HG03060 (cell line): Measurements from ENCODE around the gene C19orf33.

Experiments
- ATAC-seq: cut with Tn5 transposase; IDR thresholded peaks from one replicate; pipeline ENCODE4 v1.9.1; 2021; ENCODE audit warnings: low read depth, moderate number of reproducible peaks; ENCODE audit not compliant: unreplicated experiment

The C19orf33 gene

DNA sequence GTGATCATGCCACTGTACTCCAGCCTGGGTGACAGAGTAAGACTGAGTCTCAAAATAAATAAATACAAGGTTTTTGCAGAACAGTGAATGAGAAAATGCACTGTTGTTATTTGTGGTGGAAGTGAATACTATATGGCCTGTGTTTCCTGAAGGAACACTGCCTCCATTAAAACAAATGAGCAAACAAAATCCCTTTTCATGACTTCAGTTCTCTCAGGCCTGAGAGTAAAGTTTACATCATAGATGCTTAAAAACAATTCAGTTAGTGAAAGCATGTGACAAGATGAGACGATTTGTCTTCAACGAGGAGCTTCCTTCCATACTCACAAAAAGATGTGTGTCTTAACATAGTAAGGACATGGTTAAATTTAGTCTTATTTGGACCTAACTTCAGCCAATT is 25.3 kb upstream of the C19orf33 start:
- ATAC-seq, result no peak

DNA sequence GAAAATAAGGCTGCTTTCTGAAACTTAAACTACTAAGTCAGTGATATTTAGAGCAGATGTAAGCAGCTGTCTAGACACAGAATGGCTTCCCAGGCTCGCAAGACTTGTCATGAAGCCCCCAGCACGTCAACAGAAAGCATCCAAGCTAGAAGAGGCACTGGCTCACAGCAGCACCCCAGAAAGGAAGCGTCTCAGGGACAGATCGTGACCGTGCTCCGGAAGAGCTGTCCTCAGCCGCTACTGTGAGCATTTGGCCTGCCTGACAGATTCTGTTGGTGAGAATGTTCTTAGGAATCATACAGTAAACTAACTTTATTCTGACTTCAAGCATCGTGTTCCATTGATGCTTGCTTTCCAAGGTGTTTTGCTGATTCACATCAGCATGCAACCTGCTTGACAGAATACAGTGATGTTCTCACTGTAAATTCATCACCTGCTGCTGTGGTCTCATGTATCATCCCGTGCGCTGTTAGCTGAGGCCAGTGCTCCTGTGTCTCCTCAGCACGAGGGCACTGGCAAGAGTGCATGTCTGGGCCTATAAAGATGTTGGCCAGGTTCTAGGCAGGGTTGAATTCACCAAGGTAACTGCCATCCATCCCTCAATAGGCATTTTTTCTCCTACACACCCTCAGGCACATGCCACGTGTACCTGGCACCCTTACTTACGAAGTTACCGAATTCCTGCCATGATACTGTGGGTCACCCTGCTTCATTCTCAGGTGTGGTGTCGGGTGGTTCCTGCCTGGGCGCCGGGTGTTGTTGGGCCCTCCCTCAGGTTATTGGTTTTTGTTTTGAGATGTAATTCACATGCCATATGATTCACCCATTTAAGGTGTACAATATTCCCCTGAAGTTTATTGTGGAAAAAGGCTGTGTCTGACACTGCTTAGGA is 23.8 kb upstream of the C19orf33 start:
- ATAC-seq, result no peak

DNA sequence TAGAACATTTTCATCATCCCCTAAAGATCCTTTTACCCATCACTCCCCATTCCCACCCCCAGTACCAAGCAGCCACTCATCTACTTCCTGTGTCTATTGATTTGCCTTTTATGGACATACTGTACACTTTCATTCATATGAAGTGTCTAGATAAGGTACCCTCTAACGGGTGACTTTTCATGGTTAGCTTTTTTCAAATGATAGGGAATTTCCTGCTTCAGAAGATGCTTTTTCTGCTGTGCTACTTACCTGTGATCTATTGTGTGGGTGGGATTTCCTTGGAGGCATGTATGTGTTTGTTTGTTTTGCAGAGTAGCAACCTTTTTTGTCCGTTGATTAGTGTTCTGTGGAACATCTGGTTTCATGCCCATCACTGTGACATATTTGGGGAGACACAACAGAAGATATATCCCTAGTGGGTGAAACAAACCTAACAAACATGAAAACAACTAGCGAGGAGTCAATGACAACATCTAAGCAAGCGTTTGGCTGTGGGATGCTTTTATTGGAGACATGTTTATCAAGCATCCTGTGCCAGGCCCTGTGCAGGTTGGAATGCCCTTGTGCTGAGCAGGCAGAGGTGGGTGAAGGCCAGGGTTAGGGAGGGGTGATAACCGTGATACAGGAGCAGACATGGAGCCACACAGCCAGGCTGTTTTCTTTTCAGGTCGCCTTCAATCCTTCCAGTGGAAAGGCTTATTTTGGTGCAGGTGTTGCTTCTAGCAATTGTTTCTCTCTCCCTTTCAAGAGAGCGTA is 22.1 kb upstream of the C19orf33 start:
- no peak for ATAC-seq

DNA sequence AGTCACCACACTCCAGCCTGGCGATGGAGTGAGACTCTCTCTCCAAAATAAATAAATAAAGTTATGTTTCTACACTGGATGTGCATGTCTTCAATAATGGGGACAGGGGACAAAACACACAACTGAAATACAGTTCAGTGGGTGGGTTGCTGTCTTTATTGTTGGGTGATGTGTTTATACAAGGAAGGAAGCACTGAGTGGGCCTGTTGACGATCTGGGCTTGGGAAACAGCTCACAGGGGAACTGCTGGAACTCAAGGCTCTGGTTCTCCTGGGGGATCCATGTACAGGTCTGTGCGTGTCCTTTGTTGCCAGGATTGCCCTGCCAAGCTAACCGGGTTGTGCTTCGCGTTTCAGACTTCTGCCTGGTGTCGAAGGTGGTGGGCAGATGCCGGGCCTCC is 20.8 kb upstream of the C19orf33 start:
- no peak for ATAC-seq

DNA sequence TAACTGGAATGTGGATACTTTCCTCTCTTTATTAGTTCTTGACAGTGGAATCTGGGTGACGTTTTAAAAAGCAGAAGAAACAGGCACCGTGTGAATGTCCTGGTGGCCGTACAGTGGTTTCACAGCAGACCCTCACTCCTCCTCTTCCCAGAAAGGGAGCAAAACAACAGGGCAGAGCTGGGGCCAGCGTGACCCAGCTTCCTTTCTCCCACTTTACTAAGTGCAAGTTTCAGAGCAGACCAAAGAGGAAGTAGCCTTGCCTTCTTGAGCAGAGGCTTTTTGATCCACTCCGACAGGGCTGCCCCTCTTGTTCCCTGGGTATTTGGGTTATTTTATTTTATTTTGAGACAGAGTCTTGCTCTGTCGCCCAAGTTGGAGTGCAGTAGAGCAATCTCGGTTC is 19.6 kb upstream of the C19orf33 start:
- ATAC-seq, result no peak

DNA sequence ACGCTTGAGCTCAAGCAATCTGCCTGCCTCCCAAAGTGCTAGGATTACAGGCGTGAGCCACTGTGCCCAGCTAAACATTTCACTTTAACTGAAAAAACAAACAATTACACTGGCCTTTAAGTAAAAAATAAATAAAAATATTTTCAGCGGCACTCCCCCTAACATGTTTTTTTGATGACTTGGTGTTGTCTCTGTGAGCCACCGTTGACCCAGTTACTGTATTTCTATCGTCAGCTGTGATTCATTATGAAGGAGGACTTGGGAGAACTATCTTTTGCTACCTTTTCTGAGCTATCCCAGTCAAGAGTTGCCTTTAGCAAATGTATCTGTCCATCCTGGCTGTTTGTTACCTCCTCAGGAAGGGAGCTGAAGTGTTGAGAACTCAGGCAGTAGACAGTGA is 18.5 kb upstream of the C19orf33 start:
- ATAC-seq, result no peak

DNA sequence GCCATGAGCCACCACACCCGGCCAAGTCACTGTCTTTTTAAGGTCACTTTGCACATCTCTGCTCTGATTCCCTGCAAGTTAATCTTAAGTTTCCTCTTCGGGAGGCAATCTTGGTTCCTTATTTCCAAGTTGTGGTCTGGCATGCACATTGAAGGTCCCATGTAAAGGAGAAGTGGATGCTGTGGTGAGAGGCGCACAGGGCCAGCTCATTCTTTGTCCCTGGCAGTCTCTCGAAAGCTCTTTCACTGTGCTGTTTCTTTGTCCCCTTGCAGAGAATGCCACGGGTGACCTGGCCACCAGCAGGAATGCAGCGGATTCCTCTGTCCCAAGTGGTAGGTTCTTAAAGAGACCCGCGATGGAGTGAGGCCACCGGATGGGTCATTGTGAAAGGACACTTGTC is 16.4 kb upstream of the C19orf33 start:
- ATAC-seq, result no peak

DNA sequence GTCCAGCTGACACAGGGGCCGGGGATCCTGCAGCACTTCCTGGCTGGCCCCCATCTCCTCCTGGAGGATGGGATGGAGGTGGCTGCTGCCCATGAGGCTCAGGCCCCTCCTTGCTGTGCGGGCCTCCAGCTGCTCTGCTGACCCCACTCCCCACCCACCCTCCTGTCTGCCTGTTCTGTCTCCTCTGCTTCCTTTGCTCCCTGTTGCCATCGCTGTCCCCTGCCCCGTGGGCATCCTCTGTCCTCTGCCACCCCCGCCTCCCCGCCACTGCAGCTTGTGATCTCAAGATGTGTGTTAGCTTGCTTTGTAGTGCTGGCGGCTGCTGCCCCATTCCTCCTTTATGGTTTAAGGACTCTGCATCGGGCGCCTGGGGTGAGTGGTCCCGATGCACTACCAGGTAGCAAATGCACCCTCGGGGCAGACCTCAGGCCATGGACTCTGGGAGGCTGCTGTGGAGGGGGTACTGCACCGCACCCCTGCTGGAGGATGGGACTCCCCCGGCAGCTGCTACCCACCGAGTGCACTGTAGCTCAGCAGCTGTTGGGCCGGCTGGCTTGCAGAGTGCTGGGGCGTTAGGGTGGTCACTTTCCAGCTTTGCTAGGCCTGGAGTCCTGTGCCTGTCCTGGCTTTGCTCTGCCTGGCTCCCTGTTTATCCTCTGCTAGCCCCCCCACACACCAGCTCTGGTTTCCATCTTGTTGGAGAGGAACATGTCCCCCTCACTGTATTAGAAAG is 15.8 kb upstream of the C19orf33 start:
- no peak for ATAC-seq

DNA sequence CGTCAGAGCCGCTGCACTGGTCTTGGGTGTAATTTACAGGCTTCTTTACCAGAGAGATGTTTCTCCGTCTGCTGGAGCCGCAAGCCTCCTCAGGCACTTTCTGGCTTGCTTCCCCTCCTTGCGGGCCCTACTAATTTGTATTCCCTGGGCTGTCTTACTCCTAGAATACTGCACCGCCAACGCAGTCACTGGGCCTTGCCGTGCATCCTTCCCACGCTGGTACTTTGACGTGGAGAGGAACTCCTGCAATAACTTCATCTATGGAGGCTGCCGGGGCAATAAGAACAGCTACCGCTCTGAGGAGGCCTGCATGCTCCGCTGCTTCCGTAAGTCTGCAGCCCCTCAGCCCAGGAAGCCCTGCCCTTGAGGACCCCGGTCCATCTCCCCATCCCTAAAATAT is 14.1 kb upstream of the C19orf33 start:
- ATAC-seq, result no peak

DNA sequence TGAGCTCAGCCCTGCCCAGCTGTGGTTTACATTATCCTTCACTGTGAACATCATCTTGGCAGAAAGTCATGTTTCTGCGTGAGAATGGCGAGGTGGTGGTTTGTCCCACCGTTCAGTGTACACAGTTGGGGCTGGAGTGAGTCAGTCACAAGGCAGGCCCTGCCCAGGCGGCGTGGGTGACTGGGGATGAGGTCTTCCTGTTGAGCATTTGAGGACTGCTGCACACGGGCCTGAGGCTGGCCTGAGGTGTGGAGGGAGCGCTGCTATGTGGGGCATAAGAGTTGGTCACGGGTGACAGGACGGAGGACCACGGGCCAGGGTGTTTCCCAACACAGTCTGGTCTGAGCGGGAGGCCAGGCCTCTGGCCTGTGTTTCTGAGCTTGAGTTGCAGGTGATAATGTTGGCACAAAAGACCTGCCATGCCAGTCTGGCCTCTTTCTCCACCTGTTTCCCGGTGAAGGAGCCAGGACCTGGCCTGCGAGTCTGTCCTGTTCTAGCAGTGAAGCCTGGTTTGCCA is 13.4 kb upstream of the C19orf33 start:
- ATAC-seq, result no peak

DNA sequence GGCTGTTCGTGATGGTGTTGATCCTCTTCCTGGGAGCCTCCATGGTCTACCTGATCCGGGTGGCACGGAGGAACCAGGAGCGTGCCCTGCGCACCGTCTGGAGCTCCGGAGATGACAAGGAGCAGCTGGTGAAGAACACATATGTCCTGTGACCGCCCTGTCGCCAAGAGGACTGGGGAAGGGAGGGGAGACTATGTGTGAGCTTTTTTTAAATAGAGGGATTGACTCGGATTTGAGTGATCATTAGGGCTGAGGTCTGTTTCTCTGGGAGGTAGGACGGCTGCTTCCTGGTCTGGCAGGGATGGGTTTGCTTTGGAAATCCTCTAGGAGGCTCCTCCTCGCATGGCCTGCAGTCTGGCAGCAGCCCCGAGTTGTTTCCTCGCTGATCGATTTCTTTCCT is 12.2 kb upstream of the C19orf33 start:
- ATAC-seq, result no peak

DNA sequence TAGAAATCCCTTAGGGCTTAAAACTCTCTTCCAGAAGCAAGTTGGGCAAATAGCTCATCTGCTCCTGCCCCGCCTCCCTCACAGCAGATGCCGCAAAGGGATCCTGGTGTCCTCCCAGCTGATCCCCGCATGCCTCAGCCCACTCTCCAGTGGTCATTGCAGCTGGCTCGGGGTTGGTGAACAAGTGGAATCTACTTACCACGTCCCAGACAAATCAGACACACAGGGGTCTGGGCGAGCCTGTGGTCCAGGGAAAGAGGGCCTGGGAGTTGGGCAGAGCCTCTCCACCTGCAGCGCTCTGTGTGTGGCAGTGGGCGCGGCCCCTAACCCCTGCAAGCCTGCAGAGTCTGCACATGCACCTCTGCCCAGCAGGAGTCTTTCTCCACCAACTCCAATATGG is 10.8 kb upstream of the C19orf33 start:
- ATAC-seq, result no peak

DNA sequence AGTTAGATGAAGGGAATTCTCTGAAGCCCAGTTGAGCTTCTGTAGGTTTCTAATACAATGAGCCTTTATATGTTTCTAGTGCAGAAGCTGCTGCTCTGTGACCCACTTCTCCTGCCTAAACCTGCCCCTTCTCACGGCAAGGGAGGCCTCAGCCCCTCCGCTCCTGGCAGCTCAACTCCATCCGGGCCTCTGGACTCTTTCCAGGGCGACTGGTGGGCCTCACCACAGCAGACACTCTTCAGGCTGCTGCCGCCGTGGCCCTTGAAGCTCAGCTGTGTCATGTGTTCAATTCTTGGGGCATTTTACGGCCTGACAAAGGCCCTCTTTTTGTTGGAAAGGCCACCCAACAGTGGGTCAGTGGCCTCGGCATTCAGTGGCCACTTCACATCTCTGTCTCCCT is 10.0 kb upstream of the C19orf33 start:
- no peak for ATAC-seq

DNA sequence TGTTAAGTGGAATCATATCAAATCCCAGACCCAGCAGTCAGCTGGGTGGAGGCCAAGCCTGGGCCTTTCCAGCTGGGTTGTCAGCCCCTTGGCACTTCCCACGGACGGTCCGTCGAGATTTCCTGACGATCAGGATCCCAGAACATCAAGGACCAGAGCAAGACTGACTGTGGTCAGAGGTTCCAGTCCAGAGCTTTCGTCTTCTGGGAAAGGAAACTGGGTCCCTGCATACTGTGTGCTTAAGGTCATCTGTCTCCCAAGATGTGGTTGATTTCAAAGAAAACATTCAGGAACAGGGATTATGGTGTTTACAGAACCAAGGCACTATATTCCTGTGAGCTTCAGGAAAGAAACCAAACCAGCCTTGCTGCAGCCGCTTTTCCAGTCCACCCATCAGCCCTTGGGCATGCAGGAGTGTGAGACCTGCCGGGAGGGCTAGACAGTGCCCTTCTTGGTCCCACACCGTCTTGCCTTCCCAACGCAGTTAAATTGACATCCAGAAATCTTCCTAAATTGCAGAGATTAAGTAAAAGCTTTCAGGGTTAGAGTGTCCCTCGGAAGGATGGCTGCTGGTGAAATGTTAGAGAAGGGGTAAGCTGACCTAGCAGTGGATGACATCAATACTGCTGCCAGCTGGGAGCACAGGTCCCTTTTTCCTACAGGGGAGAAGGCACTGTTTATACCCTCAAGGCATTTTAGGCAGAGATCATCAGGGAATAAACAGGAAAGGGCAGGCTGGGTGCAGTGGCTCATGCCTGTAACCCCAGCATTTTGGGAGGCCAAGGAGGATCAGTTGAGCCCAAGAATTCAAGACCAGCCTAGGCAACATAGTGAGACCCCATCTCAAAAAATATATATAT is 5.0 kb upstream of the C19orf33 start:
- ATAC-seq, result no peak

DNA sequence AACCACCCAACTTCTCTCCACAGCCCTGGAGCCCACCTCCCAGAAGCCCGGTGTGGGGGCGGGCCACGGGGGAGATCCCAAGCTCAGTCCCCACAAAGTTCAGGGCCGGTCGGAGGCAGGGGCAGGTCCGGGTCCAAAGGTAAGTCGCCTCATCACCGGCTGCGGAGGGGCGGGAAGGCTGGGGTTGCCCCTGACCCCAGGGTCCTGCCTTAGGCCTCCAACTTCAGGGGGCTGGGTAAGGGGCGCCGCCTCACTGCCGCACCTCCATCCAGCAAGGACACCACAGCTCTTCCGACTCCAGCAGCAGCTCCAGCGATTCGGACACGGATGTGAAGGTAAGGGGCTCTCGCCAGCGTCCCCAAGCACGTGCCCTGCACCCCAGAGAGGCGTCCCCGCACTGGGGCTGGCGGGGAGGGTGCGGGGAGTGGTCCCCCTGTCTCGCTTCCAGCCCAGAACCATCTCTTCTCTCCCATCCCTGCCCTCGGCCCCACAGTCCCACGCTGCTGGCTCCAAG is 358 bp downstream of the C19orf33 start:
- ATAC-seq, result no peak

DNA sequence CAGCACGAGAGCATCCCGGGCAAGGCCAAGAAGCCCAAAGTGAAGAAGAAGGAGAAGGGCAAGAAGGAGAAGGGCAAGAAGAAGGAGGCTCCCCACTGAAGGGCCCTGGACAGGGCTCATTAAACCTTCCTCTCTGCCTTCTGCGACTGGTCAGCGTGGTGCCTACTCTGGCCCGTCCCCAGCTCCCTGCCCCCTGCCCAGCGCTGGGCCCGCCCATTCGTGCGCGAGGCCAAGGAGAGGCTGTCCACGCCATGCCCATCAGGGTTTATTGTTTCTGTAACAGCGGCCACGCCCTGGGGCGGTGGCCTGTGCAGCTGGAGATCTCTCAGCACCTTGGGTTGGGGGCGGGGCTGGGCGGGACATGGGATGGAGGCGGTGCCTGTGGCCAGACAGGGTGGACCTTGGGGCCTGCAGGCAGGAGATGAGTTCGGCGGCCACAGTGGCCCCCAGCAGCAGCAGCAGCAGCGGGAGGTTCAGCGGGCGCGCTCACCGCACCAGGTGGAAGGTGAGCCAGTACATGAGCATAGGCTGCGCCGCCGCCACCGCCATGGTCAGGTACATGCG is 897 bp downstream of the C19orf33 start:
- no peak for ATAC-seq

DNA sequence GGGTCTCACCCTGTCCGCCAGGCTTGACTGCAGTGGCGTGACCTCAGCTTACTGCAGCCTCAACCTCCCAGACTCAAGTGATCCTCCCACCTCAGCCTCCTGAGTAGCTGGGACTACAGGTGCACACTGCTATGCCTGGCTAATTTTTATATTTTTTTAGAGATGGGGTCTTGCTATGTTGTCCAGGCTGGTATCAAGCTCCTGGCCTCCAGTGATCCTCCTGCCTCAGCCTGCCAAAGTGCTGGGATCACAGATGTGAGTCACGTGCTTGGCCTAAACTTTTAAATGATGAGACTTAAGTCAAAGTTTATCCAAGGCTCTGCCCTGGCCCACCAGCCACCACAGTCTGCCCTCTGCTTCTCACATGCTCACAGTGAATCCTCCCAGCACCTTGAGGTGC is 2.2 kb downstream of the C19orf33 start:
- no peak for ATAC-seq

DNA sequence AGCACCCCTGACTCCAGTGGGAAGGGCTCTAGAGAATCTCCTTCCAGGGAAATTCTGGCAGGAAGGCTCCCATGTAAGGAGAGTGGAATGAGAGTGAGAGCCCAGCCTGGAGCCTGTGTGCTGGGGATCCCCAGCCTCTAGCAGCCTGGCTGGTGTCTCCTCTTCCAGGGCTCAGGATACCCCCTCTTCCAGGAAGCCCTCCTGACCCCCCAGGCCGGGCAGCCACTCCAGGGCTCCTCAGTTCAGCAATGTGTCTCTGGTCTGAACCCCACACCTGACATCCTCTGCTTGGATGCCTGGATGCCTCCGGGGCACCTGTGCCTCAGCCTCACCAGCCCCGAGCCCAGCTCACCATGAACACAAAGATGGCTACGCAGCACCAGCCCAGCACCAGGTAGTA is 3.0 kb downstream of the C19orf33 start:
- ATAC-seq, result no peak

DNA sequence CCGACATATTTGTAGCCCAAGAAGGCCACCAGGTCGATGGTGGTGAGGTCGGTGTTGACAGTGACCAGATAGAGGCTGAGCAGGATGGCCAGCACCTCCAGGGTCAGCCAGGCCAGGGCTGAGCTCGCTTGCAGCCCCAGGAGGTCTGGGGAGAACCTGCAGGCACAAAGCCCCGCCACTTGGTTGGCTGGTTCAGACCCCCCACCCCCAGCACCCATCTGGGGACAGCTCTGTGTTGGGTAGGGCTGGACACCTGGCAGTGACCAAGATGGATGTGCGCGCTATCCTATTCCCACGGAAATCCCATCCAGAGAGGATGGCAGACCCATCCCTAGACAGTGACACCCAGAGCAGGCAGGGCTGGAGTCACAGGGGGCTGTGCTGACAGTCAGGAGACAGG is 3.5 kb downstream of the C19orf33 start:
- ATAC-seq, result no peak
